Measurements from ENCODE around the gene GRM7. TPM values are rescaled to one million over a fixed set of nuclear protein-coding genes. Genes with fewer than 3 reads are reported as not detected.

Gene GRM7
- total RNA-seq, 2 experiments from 2014 or later: not detected

DNA sequence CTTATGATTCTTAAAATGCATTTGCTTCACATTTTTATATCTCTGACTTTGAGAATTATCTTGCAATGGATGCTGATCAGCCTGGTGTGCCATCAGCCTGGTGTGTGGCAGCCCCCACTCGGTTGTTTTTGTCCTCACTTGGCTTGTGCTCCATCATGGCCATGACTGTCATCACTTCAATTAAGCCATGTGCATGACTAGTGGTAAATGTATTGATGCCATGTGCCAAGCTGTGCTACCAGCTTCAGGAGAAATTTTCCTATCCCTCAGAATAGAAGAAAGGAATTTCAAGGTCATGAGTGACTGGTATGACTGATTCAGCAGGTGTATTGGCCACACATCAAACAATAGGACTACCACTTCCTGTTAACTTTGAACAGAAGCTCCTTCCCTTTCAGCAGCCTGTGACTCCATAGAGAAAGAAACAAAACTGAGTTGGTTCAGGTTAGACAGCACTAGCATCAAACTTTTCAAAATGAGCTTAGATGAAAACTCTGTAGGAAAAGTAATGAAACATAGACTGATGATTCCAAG, 251.7 kb downstream of the GRM7 start:
- Histone ChIP-seq H3K9me3 (ENCODE audit: control insufficient read depth in 1 of 2, insufficient read depth in 1 of 2, low read length in 2 of 2) (no peaks in the 10 kb centered on the region), H3K4me1 (ENCODE audit: insufficient read depth, low read length) (no peaks in the 10 kb centered on the region), H3K36me3 (ENCODE audit: insufficient read depth, low read length) (no peaks in the 10 kb centered on the region), H3K27ac (ENCODE audit: low read depth in 1 of 2, low read length in 2 of 2) (no peak overlapping the region), H3K4me3 (ENCODE audit: low read length) (no peak overlapping the region), H3K27me3 (ENCODE audit: control insufficient read depth in 1 of 2, insufficient read depth in 2 of 2, low read length in 2 of 2) (no peaks in the 10 kb centered on the region)
- POLR2A ChIA-PET: no interaction called here
- Mint-ChIP-seq H3K27me3 (no peaks in the 10 kb centered on the region), H3K4me3 (no peak overlapping the region), H3K27ac (no peak overlapping the region), H3K36me3 (ENCODE audit: low read depth) (no peaks in the 10 kb centered on the region), H3K9me3 (peaks cover 2% of the 10 kb centered on the region), H3K4me1 (ENCODE audit: low read depth) (no peaks in the 10 kb centered on the region)
- TF ChIP-seq, protein P1, sequence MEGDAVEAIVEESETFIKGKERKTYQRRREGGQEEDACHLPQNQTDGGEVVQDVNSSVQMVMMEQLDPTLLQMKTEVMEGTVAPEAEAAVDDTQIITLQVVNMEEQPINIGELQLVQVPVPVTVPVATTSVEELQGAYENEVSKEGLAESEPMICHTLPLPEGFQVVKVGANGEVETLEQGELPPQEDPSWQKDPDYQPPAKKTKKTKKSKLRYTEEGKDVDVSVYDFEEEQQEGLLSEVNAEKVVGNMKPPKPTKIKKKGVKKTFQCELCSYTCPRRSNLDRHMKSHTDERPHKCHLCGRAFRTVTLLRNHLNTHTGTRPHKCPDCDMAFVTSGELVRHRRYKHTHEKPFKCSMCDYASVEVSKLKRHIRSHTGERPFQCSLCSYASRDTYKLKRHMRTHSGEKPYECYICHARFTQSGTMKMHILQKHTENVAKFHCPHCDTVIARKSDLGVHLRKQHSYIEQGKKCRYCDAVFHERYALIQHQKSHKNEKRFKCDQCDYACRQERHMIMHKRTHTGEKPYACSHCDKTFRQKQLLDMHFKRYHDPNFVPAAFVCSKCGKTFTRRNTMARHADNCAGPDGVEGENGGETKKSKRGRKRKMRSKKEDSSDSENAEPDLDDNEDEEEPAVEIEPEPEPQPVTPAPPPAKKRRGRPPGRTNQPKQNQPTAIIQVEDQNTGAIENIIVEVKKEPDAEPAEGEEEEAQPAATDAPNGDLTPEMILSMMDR (IDR thresholded peaks at IDR 0.05): no peak
- ATAC-seq (ENCODE audit: poor library complexity) (no peak), DNase-seq (no peak)
- CTCF ChIA-PET: no interaction called here
- intact Hi-C loops (cut with DNase I, micrococcal nuclease): no loop called here

DNA sequence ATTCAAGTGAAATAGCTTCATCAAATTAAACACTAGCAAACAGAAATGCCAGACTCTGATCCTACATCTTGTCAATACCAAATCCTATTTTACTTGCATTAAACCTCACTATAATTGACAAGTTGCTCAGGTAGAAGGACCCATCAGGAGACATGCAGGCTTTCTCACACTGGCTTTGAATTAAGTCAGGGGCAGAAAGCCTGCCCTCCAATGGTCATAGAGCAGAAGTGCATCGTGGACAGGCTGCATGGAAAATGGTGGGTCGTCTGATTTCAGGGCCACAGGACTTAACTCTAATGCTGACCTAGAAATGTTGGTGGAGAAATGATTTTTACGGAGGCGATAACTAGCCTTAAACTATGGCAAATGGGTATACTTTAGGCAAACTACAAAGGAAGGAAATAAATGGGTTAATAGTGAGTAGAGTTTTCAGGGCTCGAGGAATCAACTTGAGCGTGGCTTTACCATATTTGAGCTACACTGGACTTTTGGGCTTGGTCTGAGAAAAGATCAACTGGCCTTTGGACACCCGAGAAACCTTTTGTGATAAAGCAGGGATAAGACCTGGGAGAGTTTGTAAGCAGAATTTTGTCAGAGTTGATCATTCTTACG, 283.9 kb downstream of the GRM7 start:
- no peaks in the 10 kb centered on the region for H3K36me3 Mint-ChIP-seq (ENCODE audit: low read depth)
- H3K36me3 ChIP-seq (ENCODE audit: insufficient read depth, low read length): no peaks in the 10 kb centered on the region
- intact Hi-C loops (cut with DNase I, micrococcal nuclease): no loop called here
- CTCF ChIA-PET: no interaction called here
- TF ChIP-seq, protein P1 (IDR thresholded peaks at IDR 0.05): no peak
- ATAC-seq (ENCODE audit: poor library complexity) (no peak), DNase-seq (no peak)
- H3K27ac Mint-ChIP-seq: no peak overlapping the region
- no peaks in the 10 kb centered on the region for H3K4me1 ChIP-seq (ENCODE audit: insufficient read depth, low read length)
- no peaks in the 10 kb centered on the region for H3K4me1 Mint-ChIP-seq (ENCODE audit: low read depth)
- no peaks in the 10 kb centered on the region for H3K9me3 Mint-ChIP-seq
- no peaks in the 10 kb centered on the region for H3K27me3 ChIP-seq (ENCODE audit: control insufficient read depth in 1 of 2, insufficient read depth in 2 of 2, low read length in 2 of 2)
- no peaks in the 10 kb centered on the region for H3K27me3 Mint-ChIP-seq
- H3K4me3 Mint-ChIP-seq: no peak overlapping the region
- POLR2A ChIA-PET: no interaction called here
- no peak overlapping the region for H3K4me3 ChIP-seq (ENCODE audit: low read length)
- H3K9me3 ChIP-seq (ENCODE audit: control insufficient read depth in 1 of 2, insufficient read depth in 1 of 2, low read length in 2 of 2): no peaks in the 10 kb centered on the region
- no peak overlapping the region for H3K27ac ChIP-seq (ENCODE audit: low read depth in 1 of 2, low read length in 2 of 2)

DNA sequence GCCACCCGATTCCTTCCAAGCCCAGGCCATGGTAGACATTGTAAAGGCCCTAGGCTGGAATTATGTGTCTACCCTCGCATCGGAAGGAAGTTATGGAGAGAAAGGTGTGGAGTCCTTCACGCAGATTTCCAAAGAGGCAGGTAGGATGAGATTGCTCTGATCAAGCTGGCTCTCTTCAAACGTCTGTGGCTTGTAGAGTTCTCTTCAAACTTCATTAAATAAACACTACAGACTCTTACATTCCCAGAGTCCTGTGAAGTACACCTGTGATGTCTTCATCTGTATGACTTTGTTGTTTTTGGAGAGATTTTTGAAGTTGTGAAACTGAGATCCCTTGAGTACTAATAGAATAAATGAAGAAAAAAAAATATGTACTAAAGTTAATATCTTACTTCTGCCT, 285.6 kb downstream of the GRM7 start:
- TF ChIP-seq, protein P1 (IDR thresholded peaks at IDR 0.05): no peak
- Histone ChIP-seq H3K9me3 (ENCODE audit: control insufficient read depth in 1 of 2, insufficient read depth in 1 of 2, low read length in 2 of 2) (no peaks in the 10 kb centered on the region), H3K27me3 (ENCODE audit: control insufficient read depth in 1 of 2, insufficient read depth in 2 of 2, low read length in 2 of 2) (no peaks in the 10 kb centered on the region), H3K4me3 (ENCODE audit: low read length) (no peak overlapping the region), H3K4me1 (ENCODE audit: insufficient read depth, low read length) (no peaks in the 10 kb centered on the region), H3K27ac (ENCODE audit: low read depth in 1 of 2, low read length in 2 of 2) (no peak overlapping the region), H3K36me3 (ENCODE audit: insufficient read depth, low read length) (no peaks in the 10 kb centered on the region)
- CTCF ChIA-PET: no interaction called here
- Mint-ChIP-seq H3K27ac (no peak overlapping the region), H3K36me3 (ENCODE audit: low read depth) (no peaks in the 10 kb centered on the region), H3K4me1 (ENCODE audit: low read depth) (no peaks in the 10 kb centered on the region), H3K9me3 (no peaks in the 10 kb centered on the region), H3K27me3 (no peaks in the 10 kb centered on the region), H3K4me3 (no peak overlapping the region)
- DNase-seq (no peak), ATAC-seq (ENCODE audit: poor library complexity) (no peak)
- POLR2A ChIA-PET: no interaction called here
- intact Hi-C loops (cut with DNase I, micrococcal nuclease): no loop called here
